CD4-positive, alpha-beta T cell treated with Interleukin-17A for 4 hours (primary cell): ENCODE measurements around the gene KRT77.
A peak's percentile ranks its signal among the peaks of the same experiment; 100 is the strongest.

Experiments used
- DNase-seq: peaks from one replicate; pipeline ENCODE4 v3.0.0-alpha.2; 2020; ENCODE audit warnings: mixed read lengths

KRT77 gene

GRCh38 chr12:52691076-52691840, 12.1 kb downstream of the KRT77 start:
- DNase-seq: peak; percentile 79

GRCh38 chr12:52690351-52691075, 12.8 kb downstream of the KRT77 start:
- DNase-seq: no peak

- no peak for DNase-seq
Measured at GRCh38 chr12:52689936-52690335, 13.4 kb downstream of the KRT77 start.

- no peak for DNase-seq
Measured at GRCh38 chr12:52689239-52689638, 14.1 kb downstream of the KRT77 start.

GRCh38 chr12:52688481-52688880, 14.8 kb downstream of the KRT77 start:
- DNase-seq: no peak

- no peak for DNase-seq
Measured at GRCh38 chr12:52687497-52688385, 15.6 kb downstream of the KRT77 start.

- DNase-seq: no peak
Measured at GRCh38 chr12:52686756-52687487, 16.4 kb downstream of the KRT77 start.

- no peak for DNase-seq
Measured at GRCh38 chr12:52686063-52686462, 17.3 kb downstream of the KRT77 start.

- DNase-seq: no peak
Measured at GRCh38 chr12:52685406-52685890, 17.9 kb downstream of the KRT77 start.

- DNase-seq: no peak
Measured at GRCh38 chr12:52684431-52684830, 18.9 kb downstream of the KRT77 start.

- no peak for DNase-seq
Measured at GRCh38 chr12:52683575-52684300, 19.6 kb downstream of the KRT77 start.

GRCh38 chr12:52682938-52683574, 20.3 kb downstream of the KRT77 start:
- DNase-seq: no peak

GRCh38 chr12:52682381-52682660, 21.0 kb downstream of the KRT77 start:
- no peak for DNase-seq

GRCh38 chr12:52681526-52682380, 21.6 kb downstream of the KRT77 start:
- DNase-seq: peak; percentile 71

- no peak for DNase-seq
Measured at GRCh38 chr12:52680363-52680762, 23.0 kb downstream of the KRT77 start, which contains the start of gene KRT1. KRT1 (minus strand) TSS chr12:52680407; CDS start chr12:52680348, 59 bp downstream.

- no peak for DNase-seq
Measured at GRCh38 chr12:52679875-52680274, 23.4 kb downstream of the KRT77 start.

- no peak for DNase-seq
Measured at GRCh38 chr12:52677671-52678070, 25.7 kb downstream of the KRT77 start.

- DNase-seq: no peak
Measured at GRCh38 chr12:52677126-52677525, 26.2 kb downstream of the KRT77 start.

GRCh38 chr12:52676163-52676562, 27.2 kb downstream of the KRT77 start:
- no peak for DNase-seq

- DNase-seq: no peak
Measured at GRCh38 chr12:52675301-52675701, 28.0 kb downstream of the KRT77 start.
